Caco-2 (cell line): ENCODE results near the gene SOX5. TPM values are rescaled to one million over a fixed set of nuclear protein-coding genes. Genes with fewer than 3 reads are reported as not detected.

ENCODE experiments used
- BruUV-seq: library from RNA; stranded (reverse); fragments of 400-500 nt; replicated peaks from 2 replicates; lab custom pipeline; 2021; lab: Mats Ljungman, UMichigan
- CTCF ChIA-PET: fragments of 300-600 bp; sonication (Branson Sonifier 250); formaldehyde crosslinking; loops from one replicate; lab custom pipeline; 2022; ENCODE audit warnings: antibody characterized with exemption; lab: Charles Lee
- POLR2A ChIA-PET: fragments of 300-600 bp; sonication (Branson Sonifier 250); formaldehyde crosslinking; loops from one replicate; lab custom pipeline; 2022; ENCODE audit warnings: antibody characterized with exemption; lab: Charles Lee
- DNase-seq, 2 experiments: peaks; one replicate each; pipeline versions ENCODE4 v3.0.0 to v3.0.0-alpha.2; 2020 to 2022
- H3K27me3 ChIP-seq: replicated peaks from 2 replicates; pipeline ENCODE4 v1.6.0; 2011; ENCODE audit warnings: low read length; ENCODE audit not compliant: control insufficient read depth, insufficient read depth
- H3K36me3 ChIP-seq: 2 replicates; pipeline ENCODE4 v1.5.1; 2011; ENCODE audit warnings: low read length; ENCODE audit not compliant: control insufficient read depth, insufficient read depth
- H3K4me1 ChIP-seq: fragments of 250-450 bp; sonication (Bioruptor Pico); 2 replicates; pipeline ENCODE4 v1.5.1; 2020; ENCODE audit warnings: mild to moderate bottlenecking
- H3K4me3 ChIP-seq: 2 replicates; pipeline ENCODE4 v1.5.1; 2011; ENCODE audit warnings: low read depth, mild to moderate bottlenecking, control low read depth, low read length
- H3K9me3 ChIP-seq: fragments of 250-450 bp; sonication (Bioruptor Pico); 2 replicates; pipeline ENCODE4 v1.5.1; 2020; ENCODE audit warnings: mild to moderate bottlenecking, moderate library complexity
- H3K27ac Mint-ChIP-seq: one replicate; pipeline ENCODE4 v1.8.0; 2022; ENCODE audit warnings: mixed read lengths; ENCODE audit not compliant: unreplicated experiment
- H3K27me3 Mint-ChIP-seq: one replicate; pipeline ENCODE4 v1.8.0; 2022; ENCODE audit warnings: mixed read lengths; ENCODE audit not compliant: insufficient read depth, unreplicated experiment
- H3K36me3 Mint-ChIP-seq: one replicate; pipeline ENCODE4 v1.8.0; 2022; ENCODE audit warnings: mild to moderate bottlenecking, mixed read lengths; ENCODE audit not compliant: insufficient read depth, unreplicated experiment
- H3K4me1 Mint-ChIP-seq: one replicate; pipeline ENCODE4 v1.8.0; 2022; ENCODE audit warnings: low read depth, mixed read lengths; ENCODE audit not compliant: unreplicated experiment
- H3K4me3 Mint-ChIP-seq: one replicate; pipeline ENCODE4 v1.8.0; 2022; ENCODE audit warnings: mild to moderate bottlenecking, moderate library complexity, mixed read lengths; ENCODE audit not compliant: unreplicated experiment
- H3K9me3 Mint-ChIP-seq: one replicate; pipeline ENCODE4 v1.8.0; 2022; ENCODE audit warnings: mixed read lengths; ENCODE audit not compliant: unreplicated experiment
- intact Hi-C: fragments of 100-400 bp; cut with micrococcal nuclease; formaldehyde crosslinking; loops from one replicate; pipeline ENCODE4 v1.10.0; 2022; ENCODE audit not compliant: unreplicated experiment
- total RNA-seq: library from RNA; stranded (reverse); gene quantifications from 2 replicates; pipeline ENCODE4 v1.2.3, GENCODE V29; 2022
- TF ChIP-seq, protein P1 (sequence below), 2 experiments: fragments of 200-600 bp in 1 of 2; IDR thresholded peaks; 1 replicate in 1 of 2; 2 replicates in 1 of 2; pipeline versions ENCODE4 v1.5.1 to v1.8.0; 2011 to 2022; ENCODE audit warnings: antibody characterized with exemption in 1 of 2, control low read depth in 1 of 2, inconsistent platforms in 1 of 2, low read depth in 1 of 2, low read length in 1 of 2, mild to moderate bottlenecking in 1 of 2, moderate library complexity in 1 of 2; ENCODE audit not compliant: insufficient read depth in 1 of 2, severe bottlenecking in 1 of 2, unreplicated experiment in 1 of 2

SOX5 gene
- total RNA-seq, 1 experiment from 2014 or later, result 15.4 TPM

DNA sequence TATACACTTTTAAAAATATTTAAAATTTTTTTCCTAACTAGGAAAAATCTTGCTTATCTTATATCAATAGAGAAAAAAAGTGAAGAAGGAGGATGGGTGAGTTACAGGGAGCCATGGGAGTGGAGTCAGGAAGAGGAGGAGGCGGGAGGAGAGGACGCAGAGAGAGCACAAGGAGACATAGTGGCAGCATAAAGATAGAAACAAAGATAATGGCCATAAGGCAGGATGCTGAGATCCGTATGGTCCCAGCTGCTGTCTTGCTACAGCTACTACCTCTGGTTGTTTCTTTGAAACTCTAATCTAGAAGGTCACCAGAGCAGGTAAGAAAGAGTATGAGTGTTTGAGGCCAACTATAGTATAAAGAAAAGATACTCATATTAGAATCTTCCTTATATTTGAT is 2.6 kb upstream of the SOX5 start:
- Histone ChIP-seq H3K4me1 (no peaks in the 10 kb centered on the region), H3K27me3 (no peaks in the 10 kb centered on the region), H3K4me3 (no peak overlapping the region), H3K9me3 (no peaks in the 10 kb centered on the region), H3K36me3 (no peaks in the 10 kb centered on the region)
- no TSS peak for BruUV-seq
- Mint-ChIP-seq H3K27me3 (no peaks in the 10 kb centered on the region), H3K4me1 (no peaks in the 10 kb centered on the region), H3K36me3 (no peaks in the 10 kb centered on the region), H3K9me3 (no peaks in the 10 kb centered on the region), H3K27ac (no peak overlapping the region), H3K4me3 (no peak overlapping the region)
- no peak for DNase-seq
- CTCF ChIA-PET, result no interaction called here
- intact Hi-C loops, result no loop called here
- POLR2A ChIA-PET, result no interaction called here
- TF ChIP-seq, protein P1, sequence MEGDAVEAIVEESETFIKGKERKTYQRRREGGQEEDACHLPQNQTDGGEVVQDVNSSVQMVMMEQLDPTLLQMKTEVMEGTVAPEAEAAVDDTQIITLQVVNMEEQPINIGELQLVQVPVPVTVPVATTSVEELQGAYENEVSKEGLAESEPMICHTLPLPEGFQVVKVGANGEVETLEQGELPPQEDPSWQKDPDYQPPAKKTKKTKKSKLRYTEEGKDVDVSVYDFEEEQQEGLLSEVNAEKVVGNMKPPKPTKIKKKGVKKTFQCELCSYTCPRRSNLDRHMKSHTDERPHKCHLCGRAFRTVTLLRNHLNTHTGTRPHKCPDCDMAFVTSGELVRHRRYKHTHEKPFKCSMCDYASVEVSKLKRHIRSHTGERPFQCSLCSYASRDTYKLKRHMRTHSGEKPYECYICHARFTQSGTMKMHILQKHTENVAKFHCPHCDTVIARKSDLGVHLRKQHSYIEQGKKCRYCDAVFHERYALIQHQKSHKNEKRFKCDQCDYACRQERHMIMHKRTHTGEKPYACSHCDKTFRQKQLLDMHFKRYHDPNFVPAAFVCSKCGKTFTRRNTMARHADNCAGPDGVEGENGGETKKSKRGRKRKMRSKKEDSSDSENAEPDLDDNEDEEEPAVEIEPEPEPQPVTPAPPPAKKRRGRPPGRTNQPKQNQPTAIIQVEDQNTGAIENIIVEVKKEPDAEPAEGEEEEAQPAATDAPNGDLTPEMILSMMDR (IDR thresholded peaks at IDR 0.05; ENCODE audit: insufficient read depth in 1 of 2, low read depth in 1 of 2, low read length in 1 of 2, severe bottlenecking in 1 of 2, unreplicated experiment in 1 of 2), result no peak

DNA sequence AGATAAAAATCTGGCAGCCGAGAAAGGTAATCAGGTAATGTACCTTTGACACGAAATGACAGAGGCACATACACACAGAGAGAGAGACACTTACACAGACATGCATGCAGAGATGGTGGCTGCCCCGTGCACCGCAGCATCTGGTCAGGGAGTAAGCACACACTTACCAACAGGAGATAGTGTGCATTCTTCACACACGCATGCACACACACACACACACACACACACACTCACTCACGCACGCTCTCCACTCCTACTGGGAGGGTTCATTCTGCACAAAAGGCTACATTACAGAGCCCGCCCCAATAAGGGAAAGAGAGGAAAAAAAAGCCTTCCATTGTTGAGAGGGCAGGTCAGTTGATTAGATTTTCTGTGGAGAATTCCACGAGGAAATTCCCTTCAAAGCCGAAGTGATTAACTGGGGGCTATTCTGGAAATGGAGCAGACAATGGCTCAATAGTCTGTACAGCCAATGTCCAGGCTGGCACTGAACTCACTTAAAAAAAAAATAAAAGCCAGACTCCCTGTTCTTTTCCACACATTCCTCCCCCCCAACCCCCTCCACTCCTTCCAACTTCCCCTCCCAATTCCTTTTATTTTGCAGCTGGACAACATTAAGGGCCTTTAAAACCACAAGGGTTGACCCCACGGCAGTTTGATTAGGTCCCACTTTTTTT is 1.4 kb upstream of the SOX5 start:
- H3K36me3 ChIP-seq, result no peaks in the 10 kb centered on the region
- POLR2A ChIA-PET, result no interaction called here
- Mint-ChIP-seq H3K9me3 (no peaks in the 10 kb centered on the region), H3K27ac (no peak overlapping the region), H3K4me1 (no peaks in the 10 kb centered on the region), H3K36me3 (no peaks in the 10 kb centered on the region), H3K27me3 (no peaks in the 10 kb centered on the region), H3K4me3 (no peak overlapping the region)
- DNase-seq, result peak; percentile 43 to 45
- no peaks in the 10 kb centered on the region for H3K27me3 ChIP-seq
- intact Hi-C loops, result no loop called here
- H3K4me3 ChIP-seq, result peak overlapping the region; percentile 48
- H3K9me3 ChIP-seq, result no peaks in the 10 kb centered on the region
- CTCF ChIA-PET, result no interaction called here
- H3K4me1 ChIP-seq, result no peaks in the 10 kb centered on the region
- TF ChIP-seq, protein P1 (IDR thresholded peaks at IDR 0.05; ENCODE audit: insufficient read depth in 1 of 2, low read depth in 1 of 2, low read length in 1 of 2, severe bottlenecking in 1 of 2, unreplicated experiment in 1 of 2), result no peak
- no TSS peak for BruUV-seq

DNA sequence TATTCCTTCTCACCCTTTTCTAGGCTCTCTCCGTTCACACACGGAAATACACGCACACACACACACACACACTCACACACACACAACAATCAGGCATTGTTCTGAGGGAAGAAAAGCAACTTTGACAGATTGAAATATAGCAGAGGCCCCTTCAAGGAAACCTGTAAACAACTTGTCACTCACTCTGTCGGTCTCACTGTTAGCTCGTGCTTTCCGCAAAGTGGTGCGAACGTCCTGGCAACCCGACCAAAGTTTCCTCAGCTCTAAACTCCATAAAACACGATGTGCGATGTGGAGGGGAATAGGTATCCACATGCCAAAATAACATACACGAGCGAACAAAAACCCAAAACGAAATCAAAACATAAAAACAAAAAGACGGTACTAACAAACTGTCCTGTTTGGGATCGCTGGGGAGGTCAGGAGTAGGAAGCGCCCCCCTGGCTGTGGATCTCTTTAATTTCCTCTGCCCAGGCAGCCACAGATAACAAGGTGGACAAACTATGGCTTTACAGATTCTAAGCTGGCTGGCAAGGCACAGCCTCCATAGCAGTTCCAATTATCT is 822 bp upstream of the SOX5 start:
- Histone ChIP-seq H3K36me3 (no peaks in the 10 kb centered on the region), H3K4me3 (peak overlapping the region; percentile 48), H3K9me3 (no peaks in the 10 kb centered on the region), H3K4me1 (no peaks in the 10 kb centered on the region), H3K27me3 (no peaks in the 10 kb centered on the region)
- intact Hi-C loops, result no loop called here
- ChIA-PET CTCF (no interaction called here), POLR2A (no interaction called here)
- Mint-ChIP-seq H3K27me3 (no peaks in the 10 kb centered on the region), H3K36me3 (no peaks in the 10 kb centered on the region), H3K4me3 (no peak overlapping the region), H3K4me1 (no peaks in the 10 kb centered on the region), H3K27ac (no peak overlapping the region), H3K9me3 (no peaks in the 10 kb centered on the region)
- TF ChIP-seq, protein P1 (IDR thresholded peaks at IDR 0.05; ENCODE audit: insufficient read depth in 1 of 2, low read depth in 1 of 2, low read length in 1 of 2, severe bottlenecking in 1 of 2, unreplicated experiment in 1 of 2), result peak in 1 of 2 experiments; percentile 13
- peak in 1 of 2 experiments; percentile 37 for DNase-seq
- BruUV-seq, result no TSS peak
